Measurements from ENCODE around the gene CCDC137.

The CCDC137 gene

GRCh38 chr17:81651692-81652091 lies 14.8 kb upstream of the CCDC137 start:
- DNase-seq (ENCODE audit: low spot score): no peak

GRCh38 chr17:81652906-81653771 lies 13.4 kb upstream of the CCDC137 start:
- no peak for DNase-seq (ENCODE audit: low spot score)

DNA sequence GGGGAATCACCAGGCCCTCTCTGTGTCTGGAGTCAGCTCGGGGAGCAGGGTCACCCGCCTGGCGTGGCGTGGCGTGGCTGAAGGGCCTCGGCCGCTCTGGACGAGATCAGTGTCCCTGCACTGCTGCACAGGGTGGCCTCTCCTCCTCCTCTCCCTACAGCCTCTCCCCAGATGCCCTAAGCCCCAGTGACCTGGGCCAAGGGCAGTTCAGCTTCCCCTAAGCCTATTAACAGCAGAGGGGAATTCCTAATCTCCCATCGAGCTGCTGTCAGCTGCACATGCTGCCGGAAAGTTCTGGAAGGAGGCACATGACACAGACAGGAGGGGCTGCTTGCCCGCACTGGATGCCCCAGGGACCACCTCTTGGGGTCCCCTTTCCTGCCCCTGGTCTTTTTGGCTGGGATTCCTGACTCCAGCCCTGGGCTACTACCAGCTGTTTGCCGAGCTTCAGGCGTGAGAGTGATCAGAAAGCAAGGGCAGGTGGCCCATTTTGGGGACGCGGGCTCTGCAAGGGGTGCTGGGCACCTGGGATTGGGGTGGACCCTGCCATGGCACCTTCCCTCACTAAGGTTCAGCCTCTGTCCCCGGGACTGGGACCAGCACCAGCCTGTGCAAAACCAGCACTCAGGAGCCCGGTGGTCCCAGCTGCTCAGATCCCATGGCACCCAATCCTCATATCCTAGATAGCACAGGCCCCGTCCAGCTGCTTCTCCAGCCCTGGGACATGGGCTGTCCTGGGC lies 11.0 kb upstream of the CCDC137 start:
- DNase-seq (ENCODE audit: low spot score): no peak

DNA sequence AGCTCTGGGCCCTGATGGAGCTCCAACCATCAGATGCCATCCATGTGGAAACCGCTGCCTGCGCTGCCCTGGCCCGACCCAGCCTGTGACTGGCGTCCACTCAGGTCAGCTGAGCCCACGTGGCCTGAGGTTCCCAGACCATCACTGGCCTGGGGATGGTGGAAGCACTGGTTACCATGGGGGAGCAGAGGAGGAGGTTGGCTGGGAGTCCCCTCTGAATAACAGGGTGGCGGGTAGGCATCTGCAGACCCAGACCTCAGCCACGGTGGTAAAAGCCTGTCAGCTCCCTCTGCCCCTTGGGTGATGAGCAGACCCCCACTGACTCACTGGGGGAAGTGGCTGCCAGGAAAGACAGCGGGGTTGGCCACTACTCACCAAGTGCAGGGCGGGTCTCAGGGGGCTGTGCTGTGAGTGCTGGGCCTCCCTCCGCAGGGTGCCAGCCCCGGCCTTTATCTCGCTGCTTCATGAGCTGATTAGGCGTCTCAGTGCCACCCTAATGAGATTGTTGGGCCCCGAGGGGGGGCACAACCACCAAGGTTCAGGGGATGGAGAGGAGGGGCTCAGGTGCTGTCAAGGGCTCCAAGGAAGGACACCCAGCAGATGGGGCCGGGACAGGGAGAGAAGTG lies 10.3 kb upstream of the CCDC137 start, which contains the start of gene PDE6G:
Gene PDE6G, minus strand, starts transcription at position 425 of the 626 bp plus-strand sequence. CDS start 3,237 bp downstream, outside the sequence.
- DNase-seq (ENCODE audit: low spot score): no peak

- DNase-seq (ENCODE audit: low spot score): no peak
Observed at GRCh38 chr17:81656835-81657234, 9.7 kb upstream of the CCDC137 start.

GRCh38 chr17:81659038-81659437 lies 7.5 kb upstream of the CCDC137 start:
- DNase-seq (ENCODE audit: low spot score): no peak

- DNase-seq (ENCODE audit: low spot score): no peak
Observed at GRCh38 chr17:81660441-81660840, 6.1 kb upstream of the CCDC137 start.

- no peak for DNase-seq (ENCODE audit: low spot score)
Observed at GRCh38 chr17:81662002-81662401, 4.5 kb upstream of the CCDC137 start.

DNA sequence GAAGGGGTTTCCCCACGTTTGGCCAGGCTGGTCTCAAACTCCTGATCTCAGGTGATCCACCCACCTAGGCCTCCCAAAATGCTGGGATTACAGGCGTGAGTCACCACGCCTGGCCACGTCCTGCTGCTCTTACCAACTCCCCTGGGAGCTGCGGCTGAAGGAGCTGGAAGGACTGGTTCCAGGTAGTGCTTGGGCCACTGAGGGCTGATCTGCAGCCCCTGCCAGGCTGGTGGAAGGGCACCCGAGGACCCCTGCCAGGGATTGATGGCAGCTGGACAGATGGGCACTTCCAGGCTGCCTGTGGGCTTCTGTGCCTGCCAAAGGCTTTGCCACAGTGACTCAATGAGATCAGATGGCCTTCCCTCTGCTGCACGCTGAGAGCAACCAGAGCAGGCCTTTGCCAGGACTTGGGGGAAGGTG lies 2.5 kb upstream of the CCDC137 start:
- no peak for DNase-seq (ENCODE audit: low spot score)

- DNase-seq (ENCODE audit: low spot score): peak; percentile 24
Observed at GRCh38 chr17:81665205-81666091, 1.1 kb upstream of the CCDC137 start.

GRCh38 chr17:81666092-81666341 lies 520 bp upstream of the CCDC137 start:
- DNase-seq (ENCODE audit: low spot score): no peak

DNA sequence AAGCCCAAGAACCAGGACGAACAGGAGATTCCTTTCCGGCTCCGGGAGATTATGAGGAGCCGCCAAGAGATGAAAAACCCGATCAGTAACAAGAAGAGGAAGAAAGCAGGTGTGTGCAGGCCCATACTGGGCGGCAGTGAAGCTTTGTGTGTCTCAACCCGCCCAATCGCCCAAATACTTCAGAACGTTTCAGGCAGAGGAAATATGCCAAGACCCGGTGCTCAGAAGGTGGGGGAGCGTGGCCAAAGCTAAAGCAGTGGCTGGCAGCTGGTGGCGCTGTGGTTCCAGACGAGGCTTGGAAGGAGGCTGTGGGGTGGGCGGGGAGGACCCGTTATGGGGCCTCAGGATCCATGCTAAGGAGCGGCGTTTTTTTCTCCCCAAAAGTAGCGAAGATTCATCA lies 1.2 kb downstream of the CCDC137 start:
- no peak for DNase-seq (ENCODE audit: low spot score)

DNA sequence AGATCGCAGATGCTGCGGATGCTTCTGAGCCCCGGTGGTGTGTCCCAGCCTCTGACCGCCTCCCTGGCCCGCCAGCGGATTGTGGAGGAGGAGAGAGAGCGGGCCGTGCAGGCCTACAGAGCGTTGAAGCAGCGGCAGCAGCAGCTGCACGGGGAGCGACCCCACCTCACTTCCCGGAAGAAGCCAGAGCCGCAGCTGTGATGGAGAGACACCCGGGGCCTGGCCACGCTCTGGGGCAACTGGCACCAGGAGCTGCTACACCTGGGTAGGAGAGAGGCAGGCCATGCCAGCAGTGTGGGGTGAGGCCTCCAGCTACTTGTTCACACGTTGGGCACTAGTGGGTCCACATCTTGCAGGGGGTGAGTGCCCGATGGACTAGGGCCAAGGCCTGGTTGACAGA lies 6.0 kb downstream of the CCDC137 start:
- DNase-seq (ENCODE audit: low spot score): no peak

DNA sequence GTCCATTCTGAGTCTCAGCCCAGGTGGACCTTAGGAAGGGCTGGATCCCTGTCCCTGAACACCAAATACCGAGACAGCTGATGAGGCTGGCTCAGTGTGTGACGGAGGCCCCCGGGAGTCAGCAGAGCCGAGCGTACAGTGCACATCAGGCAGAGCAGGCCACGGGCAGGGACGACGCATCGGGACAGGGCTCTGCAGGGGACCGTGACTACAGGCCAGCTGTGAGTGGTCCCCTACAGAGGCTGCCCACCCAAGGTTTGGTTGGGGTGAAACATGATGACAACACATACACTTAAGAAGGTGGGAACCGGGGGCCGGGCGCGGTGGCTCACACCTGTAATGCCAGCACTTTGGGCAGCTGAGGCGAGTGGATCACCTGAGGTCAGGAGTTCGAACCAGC lies 6.4 kb downstream of the CCDC137 start:
- no peak for DNase-seq (ENCODE audit: low spot score)

DNA sequence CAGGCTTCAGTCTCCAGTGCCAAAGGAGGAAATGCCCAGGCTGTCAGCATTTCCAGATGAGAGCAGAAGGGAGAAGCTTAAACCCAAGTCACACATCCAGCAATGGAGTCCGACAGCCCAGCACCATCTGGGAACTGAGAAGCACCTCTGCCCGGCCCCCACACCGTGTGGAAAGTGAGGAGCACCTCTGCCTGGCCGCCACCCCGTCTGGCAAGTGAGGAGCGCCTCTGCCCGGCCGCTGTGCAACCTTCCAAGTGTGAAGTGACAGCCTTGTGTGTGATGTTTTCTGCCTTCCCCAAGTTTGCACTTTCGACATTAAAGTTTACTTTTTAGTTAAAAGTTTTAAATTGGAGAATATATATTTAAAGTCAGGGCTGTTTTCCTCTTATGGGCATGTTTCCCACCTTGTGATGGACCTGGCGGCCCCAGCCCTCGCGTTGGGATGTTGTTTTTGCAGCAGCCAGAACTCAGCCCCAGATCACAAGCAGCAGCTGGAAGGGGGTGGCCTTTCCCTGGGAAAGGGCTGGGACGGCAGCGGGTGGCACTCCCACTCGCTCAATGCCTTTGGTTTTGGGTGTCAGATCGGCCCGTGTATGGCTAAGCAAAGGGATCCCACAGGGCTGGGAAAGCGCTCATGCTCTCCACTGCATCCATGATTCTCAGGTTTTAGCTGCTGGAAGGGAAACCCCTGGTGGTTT lies 7.2 kb downstream of the CCDC137 start:
- DNase-seq (ENCODE audit: low spot score): no peak

DNA sequence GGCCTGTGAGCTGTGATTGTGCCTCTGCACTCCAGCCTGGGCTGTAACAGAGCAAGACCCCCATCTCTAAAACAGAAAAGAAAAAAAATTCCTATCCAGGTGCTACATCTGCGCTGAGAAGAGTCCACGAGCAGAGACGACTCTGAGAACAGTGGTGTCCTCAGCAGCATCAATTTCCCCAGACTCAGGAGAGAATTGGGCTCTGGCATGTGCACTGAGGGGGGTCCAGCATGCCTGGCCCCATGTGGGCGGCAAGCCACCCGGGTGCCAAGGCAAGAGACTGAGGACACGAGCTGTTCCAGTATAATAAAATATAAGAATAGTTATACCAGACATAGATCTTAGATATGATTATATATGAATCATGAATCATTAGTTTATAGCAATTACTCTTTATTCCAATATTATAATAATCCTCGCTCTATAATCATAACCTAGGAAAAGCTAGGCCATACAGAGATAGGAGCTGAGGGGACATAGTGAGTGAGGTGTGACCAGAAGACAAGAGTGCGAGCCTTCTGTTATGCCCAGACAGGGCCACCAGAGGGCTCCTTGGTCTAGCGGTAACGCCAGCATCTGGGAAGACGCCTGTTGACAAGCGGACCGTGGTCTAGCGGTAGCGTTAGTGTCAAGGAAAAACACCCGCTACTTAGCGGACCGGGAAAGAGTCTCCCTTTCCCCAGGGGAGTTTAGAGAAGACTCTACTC lies 9.1 kb downstream of the CCDC137 start:
- DNase-seq (ENCODE audit: low spot score): peak; percentile 41

GRCh38 chr17:81676906-81677305 lies 10.4 kb downstream of the CCDC137 start:
- no peak for DNase-seq (ENCODE audit: low spot score)

DNA sequence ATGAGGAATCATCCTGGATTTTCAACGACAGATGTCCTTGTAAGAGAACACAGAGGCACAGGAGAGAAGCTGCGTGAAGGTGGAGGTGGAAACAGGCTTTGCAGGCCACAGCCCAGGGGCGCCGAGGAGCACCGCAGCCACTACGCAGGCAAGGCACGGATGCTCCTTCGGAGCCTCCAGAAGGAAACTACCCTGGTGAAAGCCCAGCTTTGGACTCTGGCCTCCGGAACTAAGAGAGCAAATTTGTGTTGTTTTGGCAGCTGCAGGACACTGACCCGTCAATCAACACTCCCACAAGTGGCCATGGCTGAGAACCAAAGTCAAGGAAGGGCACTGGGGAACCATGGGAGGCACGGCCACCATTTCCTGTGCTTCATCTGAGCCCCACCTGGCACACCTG lies 13.6 kb downstream of the CCDC137 start:
- DNase-seq (ENCODE audit: low spot score): no peak

DNA sequence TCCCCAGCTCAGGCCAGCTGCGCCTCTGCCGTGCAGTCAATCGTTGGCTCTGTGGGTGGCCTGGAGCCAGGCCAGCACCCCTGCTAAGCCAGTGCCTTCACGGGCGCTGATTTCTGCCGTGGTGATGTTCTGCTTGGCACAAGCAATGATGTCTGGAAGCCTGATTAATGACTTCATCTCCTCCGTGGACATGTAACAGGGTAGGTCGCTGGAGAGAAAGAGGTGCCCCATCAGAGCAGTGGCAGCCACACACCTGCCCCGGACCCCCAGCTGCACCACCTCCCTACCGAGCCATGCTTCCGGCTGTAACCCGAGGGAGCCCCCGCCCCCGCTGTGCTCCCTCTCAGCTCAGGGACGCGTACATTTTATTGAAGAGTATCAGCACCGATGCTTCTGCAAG lies 15.1 kb downstream of the CCDC137 start:
- DNase-seq (ENCODE audit: low spot score): no peak

GRCh38 chr17:81682565-81683207 lies 16.1 kb downstream of the CCDC137 start:
- DNase-seq (ENCODE audit: low spot score): no peak
